ENCODE measurements around the gene WEE1. TPM values are rescaled to one million over a fixed set of nuclear protein-coding genes. Genes with fewer than 3 reads are reported as not detected.
"Not testable (repeated sequence)": the region's sequence is repeated elsewhere in the genome, so short reads cannot be mapped to it uniquely, and the experiment has no call there.

WEE1 gene
- polyA plus RNA-seq, 2 of the 4 experiments (the other 2 are of a cell fraction), result 18.6 to 41.3 TPM

GRCh38 chr11:9600644-9601036 lies 27.2 kb downstream of the WEE1 start:
- DNase-seq (ENCODE audit: low read depth in 1 of 2, low spot score in 1 of 2), result no peak
- Histone ChIP-seq H3K4me3 (no peak overlapping the region), H3K27ac (no peak overlapping the region), H3K4me2 (no peak overlapping the region), H3K9me3 (no peaks in the 10 kb centered on the region), H3K4me1 (0 out of 3 replicates have a peak, but pooled peaks cover 5% of the 10 kb centered on the region)
- 86% methylated on average over 4 of the region's 4 CpGs for WGBS (ENCODE audit: missing lambda C conversion rate)
- ATAC-seq, result 0 out of 6 replicates have a peak, but pooled peaks of 1 of the 2 experiments have one; percentile 34
- no peak for FAIRE-seq
- TF ChIP-seq NPAS2 (CRISPR knock-in tag; IDR thresholded peaks at IDR 0.05; ENCODE audit: borderline replicate concordance) (no peak), HOXB13 (CRISPR knock-in tag; IDR thresholded peaks at IDR 0.05; ENCODE audit: low read depth) (no peak), FOSB (CRISPR knock-in tag; IDR thresholded peaks at IDR 0.05) (no peak)
- ChIA-PET POLR2A (interaction anchor here (0.8 kb wide), 1 partner anchor 140 kb away, joined by 3 read pairs; the partner anchor contains the start of gene ZNF143), CTCF (interaction anchor here (0.7 to 2.6 kb wide), 7 partner anchors 13 to 372 kb away, joined by 3 to 27 read pairs (median 4); no protein-coding TSS in a partner anchor)

GRCh38 chr11:9601037-9601875 lies 27.8 kb downstream of the WEE1 start:
- ChIA-PET CTCF (interaction anchor here (0.7 to 2.6 kb wide), 5 partner anchors 12 to 371 kb away, joined by 3 to 27 read pairs (median 5); no protein-coding TSS in a partner anchor), POLR2A (interaction anchor here (0.8 kb wide), 1 partner anchor 141 kb away, joined by 3 read pairs; the partner anchor contains the start of gene ZNF143)
- Histone ChIP-seq H3K9me3 (no peaks in the 10 kb centered on the region), H3K4me3 (no peak overlapping the region), H3K4me1 (peaks cover 5% of the 10 kb centered on the region; the same call in 1 of the 3 replicates), H3K4me2 (no peak overlapping the region), H3K27ac (0 out of 6 replicates have a peak overlapping the region, but pooled peaks of 1 of the 2 experiments have one; percentile 16)
- 83% methylated on average over 7 of the region's 7 CpGs for WGBS (ENCODE audit: missing lambda C conversion rate)
- FAIRE-seq, result no peak
- peak; percentile 25 to 33; a peak in 2 of 6 replicates for ATAC-seq
- no peak for TF ChIP-seq CEBPB (IDR thresholded peaks at IDR 0.05)
- no peak for TF ChIP-seq FOXS1 (CRISPR knock-in tag; IDR thresholded peaks at IDR 0.05)
- TF ChIP-seq E2F6 (IDR thresholded peaks at IDR 0.05; ENCODE audit: borderline replicate concordance, low read depth), result no peak
- no peak for DNase-seq (ENCODE audit: low read depth in 1 of 2, low spot score in 1 of 2)

GRCh38 chr11:9601876-9602199 lies 28.4 kb downstream of the WEE1 start:
- Histone ChIP-seq H3K9me3 (no peaks in the 10 kb centered on the region), H3K4me2 (no peak overlapping the region), H3K4me3 (no peak overlapping the region), H3K27ac (no peak overlapping the region), H3K4me1 (peaks cover 10% of the 10 kb centered on the region)
- 74% methylated on average over 5 of the region's 5 CpGs for WGBS (ENCODE audit: missing lambda C conversion rate)
- TF ChIP-seq POLR2A (IDR thresholded peaks at IDR 0.05; ENCODE audit: low read length) (no peak), RAD21 (conservative IDR thresholded peaks at IDR 0.05 in 1 of 2, IDR thresholded peaks at IDR 0.05 in 1 of 2) (no peak), CHD2 (IDR thresholded peaks at IDR 0.05; ENCODE audit: low read length, partially characterized antibody) (no peak), MAZ (IDR thresholded peaks at IDR 0.05; ENCODE audit: borderline replicate concordance, low read depth, low read length) (no peak), TFCP2L1 (CRISPR knock-in tag; IDR thresholded peaks at IDR 0.05) (no peak), CEBPB (IDR thresholded peaks at IDR 0.05) (no peak), HOXA7 (CRISPR knock-in tag; IDR thresholded peaks at IDR 0.05) (no peak), HDAC2 (IDR thresholded peaks at IDR 0.05) (no peak), EHMT2 (IDR thresholded peaks at IDR 0.05; ENCODE audit: low read depth) (no peak), HOXB13 (CRISPR knock-in tag; IDR thresholded peaks at IDR 0.05; ENCODE audit: low read depth) (no peak), RFX5 (IDR thresholded peaks at IDR 0.05) (no peak)
- no peak for DNase-seq (ENCODE audit: low read depth in 1 of 2, low spot score in 1 of 2)
- FAIRE-seq, result no peak
- ChIA-PET POLR2A (no interaction called here), CTCF (interaction anchor here (1.5 to 2.6 kb wide), 3 partner anchors 12 to 148 kb away, joined by 5 to 27 read pairs (median 5); no protein-coding TSS in a partner anchor)
- ATAC-seq, result no peak

- CTCF ChIA-PET, result interaction anchor here (0.7 to 2.2 kb wide), 4 partner anchors 10 to 145 kb away, joined by 3 to 13 read pairs (median 8); no protein-coding TSS in a partner anchor
- POLR2A ChIA-PET; FAIRE-seq; H3K27ac ChIP-seq; ATAC-seq; H3K9me3 ChIP-seq; H3K4me2 ChIP-seq; H3K4me3 ChIP-seq; DNase-seq (ENCODE audit: low read depth in 1 of 2, low spot score in 1 of 2): not testable (repeated sequence)
- H3K4me1 ChIP-seq, result peaks cover 21% of the 10 kb centered on the region
- WGBS (ENCODE audit: missing lambda C conversion rate), result 92% methylated on average over 14 of the region's 14 CpGs
These were observed 29.7 kb downstream of the WEE1 start for GRCh38 chr11:9603214-9603613.
